ENCODE results near the gene MPO.
A peak's percentile ranks its signal among the peaks of the same experiment; 100 is the strongest.

The MPO gene

GRCh38 chr17:58262149-58262548, 18.6 kb downstream of the MPO start:
- DNase-seq: no peak

GRCh38 chr17:58254803-58255202, 25.9 kb downstream of the MPO start:
- peak; percentile 38 for DNase-seq

GRCh38 chr17:58253082-58253481, 27.7 kb downstream of the MPO start:
- no peak for DNase-seq

- DNase-seq: peak; percentile 42
Observed at GRCh38 chr17:58252141-58252540, 28.6 kb downstream of the MPO start.

- DNase-seq: no peak
Observed at GRCh38 chr17:58250344-58251011, 30.3 kb downstream of the MPO start.

- peak; percentile 92 for DNase-seq
Observed at GRCh38 chr17:58249270-58250133, 31.2 kb downstream of the MPO start.

GRCh38 chr17:58248955-58249269, 31.8 kb downstream of the MPO start:
- DNase-seq: no peak

- no peak for DNase-seq
Observed at GRCh38 chr17:58247511-58248363, 33.0 kb downstream of the MPO start.

- DNase-seq: no peak
Observed at GRCh38 chr17:58246781-58247180, 34.0 kb downstream of the MPO start.

- DNase-seq: no peak
Observed at GRCh38 chr17:58246104-58246740, 34.5 kb downstream of the MPO start.

GRCh38 chr17:58245428-58246103, 35.2 kb downstream of the MPO start:
- no peak for DNase-seq

GRCh38 chr17:58244963-58245362, 35.8 kb downstream of the MPO start:
- DNase-seq: no peak

- DNase-seq: no peak
Observed at GRCh38 chr17:58242171-58242784, 38.5 kb downstream of the MPO start.

GRCh38 chr17:58239987-58240386, 40.7 kb downstream of the MPO start:
- no peak for DNase-seq

GRCh38 chr17:58238147-58238634, 42.5 kb downstream of the MPO start, which contains the start of gene LPO:
Gene LPO (plus strand): TSS chr17:58238584. CDS start chr17:58242980, 4,396 bp downstream.
- no peak for DNase-seq

GRCh38 chr17:58236394-58236793, 44.3 kb downstream of the MPO start:
- no peak for DNase-seq

- no peak for DNase-seq
Observed at GRCh38 chr17:58235821-58236220, 44.9 kb downstream of the MPO start.

- no peak for DNase-seq
Observed at GRCh38 chr17:58234512-58234911, 46.2 kb downstream of the MPO start.

GRCh38 chr17:58233543-58233942, 47.2 kb downstream of the MPO start:
- no peak for DNase-seq

GRCh38 chr17:58232707-58233156, 48.0 kb downstream of the MPO start:
- no peak for DNase-seq

GRCh38 chr17:58231641-58232040, 49.1 kb downstream of the MPO start:
- DNase-seq: no peak

GRCh38 chr17:58229881-58230280, 50.9 kb downstream of the MPO start:
- no peak for DNase-seq

All from activated CD8-positive, alpha-beta memory T cell treated with anti-CD3 and anti-CD28 coated beads, Interleukin-2, amount 50 U/mL, for 48 hours (primary cell).